PC-9 (cell line): ENCODE data around the gene IL1RL2.

Experiments
- EZH2 ChIP-seq: fragments of 200-600 bp; sonication (generic); IDR thresholded peaks from 2 replicates; pipeline ENCODE4 v1.8.0; 2017; ENCODE audit warnings: antibody characterized with exemption, low read depth
- TF ChIP-seq, protein P1 (sequence below): fragments of 200-600 bp; sonication (generic); conservative IDR thresholded peaks from 2 replicates; pipeline ENCODE4 v1.6.1; 2017; ENCODE audit warnings: mixed run types, antibody characterized with exemption, mild to moderate bottlenecking, moderate library complexity

DNA sequence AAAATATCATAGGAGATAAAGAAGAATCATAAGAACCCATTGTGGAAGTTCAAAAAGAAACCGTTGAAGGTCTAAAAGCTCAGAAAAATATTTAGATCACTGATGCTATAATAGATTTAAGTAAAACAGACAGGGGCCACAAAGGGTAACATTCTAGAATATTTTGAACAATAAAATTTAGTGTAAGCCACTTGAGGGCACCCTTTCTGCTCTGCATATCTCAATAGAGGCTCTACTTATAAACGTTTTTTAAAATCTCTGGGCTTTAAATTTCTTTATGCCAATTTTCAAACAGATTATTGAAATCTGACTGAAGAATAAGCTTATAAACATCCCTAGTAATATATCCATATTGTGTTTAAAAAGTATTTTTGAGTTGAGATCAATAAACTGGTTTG, 66.9 kb downstream of the IL1RL2 start:
- TF ChIP-seq, protein P1, sequence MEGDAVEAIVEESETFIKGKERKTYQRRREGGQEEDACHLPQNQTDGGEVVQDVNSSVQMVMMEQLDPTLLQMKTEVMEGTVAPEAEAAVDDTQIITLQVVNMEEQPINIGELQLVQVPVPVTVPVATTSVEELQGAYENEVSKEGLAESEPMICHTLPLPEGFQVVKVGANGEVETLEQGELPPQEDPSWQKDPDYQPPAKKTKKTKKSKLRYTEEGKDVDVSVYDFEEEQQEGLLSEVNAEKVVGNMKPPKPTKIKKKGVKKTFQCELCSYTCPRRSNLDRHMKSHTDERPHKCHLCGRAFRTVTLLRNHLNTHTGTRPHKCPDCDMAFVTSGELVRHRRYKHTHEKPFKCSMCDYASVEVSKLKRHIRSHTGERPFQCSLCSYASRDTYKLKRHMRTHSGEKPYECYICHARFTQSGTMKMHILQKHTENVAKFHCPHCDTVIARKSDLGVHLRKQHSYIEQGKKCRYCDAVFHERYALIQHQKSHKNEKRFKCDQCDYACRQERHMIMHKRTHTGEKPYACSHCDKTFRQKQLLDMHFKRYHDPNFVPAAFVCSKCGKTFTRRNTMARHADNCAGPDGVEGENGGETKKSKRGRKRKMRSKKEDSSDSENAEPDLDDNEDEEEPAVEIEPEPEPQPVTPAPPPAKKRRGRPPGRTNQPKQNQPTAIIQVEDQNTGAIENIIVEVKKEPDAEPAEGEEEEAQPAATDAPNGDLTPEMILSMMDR: 0 out of 2 replicates have a peak, but pooled peaks have one; percentile 35
- no peak for TF ChIP-seq EZH2
